B cell (primary cell): ENCODE measurements around the gene TTC21A. TPM values are rescaled to one million over a fixed set of nuclear protein-coding genes. Genes with fewer than 3 reads are reported as not detected.

Experiments used
- ATAC-seq: fragments of 200-7000 bp; cut with Tn5 transposase; one replicate; pipeline ENCODE4 v1.10.0; 2021; ENCODE audit warnings: low read depth, mild to moderate bottlenecking, moderate number of reproducible peaks, moderate library complexity
- CTCF ChIA-PET: fragments of 350-600 bp; sonication (Branson Sonifier 250); formaldehyde crosslinking; loops from one replicate; lab custom pipeline; 2021; ENCODE audit warnings: antibody characterized with exemption, inconsistent platforms; lab: Charles Lee
- POLR2A ChIA-PET: fragments of 350-600 bp; sonication (Branson Sonifier 250); formaldehyde crosslinking; loops from one replicate; lab custom pipeline; 2021; ENCODE audit warnings: antibody characterized with exemption; lab: Charles Lee
- DNase-seq: peaks from one replicate; pipeline ENCODE4 v3.0.0; 2013
- H2AFZ ChIP-seq: 2 replicates; pipeline ENCODE4 v1.6.1; 2012; ENCODE audit warnings: mild to moderate bottlenecking, low read depth, low read length; ENCODE audit not compliant: insufficient read depth, poor library complexity, severe bottlenecking
- H3K27ac ChIP-seq, 2 donors: 1 replicate in 1 of 2; 2 replicates in 1 of 2; pipeline ENCODE4 v1.5.1; 2012 to 2013; ENCODE audit warnings: low read length in 2 of 2, mild to moderate bottlenecking in 2 of 2, moderate library complexity in 1 of 2
- H3K27me3 ChIP-seq, 4 experiments: fragments of 200-600 bp in 1 of 4; sonication (generic) in 1 of 4; replicated peaks in 1 of 4; 1 replicate in 2 of 4; 2 replicates in 2 of 4; pipeline versions ENCODE4 v1.6.1 to v1.7.0; 2013 to 2016; ENCODE audit warnings: low read length in 3 of 4, mild to moderate bottlenecking in 2 of 4, mixed read lengths in 1 of 4, moderate library complexity in 1 of 4; ENCODE audit not compliant: insufficient read depth in 4 of 4, control insufficient read depth in 3 of 4; ENCODE audit errors: control extremely low read depth in 1 of 4
- H3K36me3 ChIP-seq, 2 experiments: replicated peaks in 1 of 2; 1 replicate in 1 of 2; 2 replicates in 1 of 2; pipeline versions ENCODE4 v1.6.1 to v1.7.1; 2013; ENCODE audit warnings: low read length in 1 of 2; ENCODE audit not compliant: insufficient read depth in 2 of 2, control insufficient read depth in 1 of 2; ENCODE audit errors: control extremely low read depth in 1 of 2, extremely low read depth in 1 of 2
- H3K4me1 ChIP-seq, 2 donors: fragments of 200-600 bp in 1 of 2; sonication (generic) in 1 of 2; 1 replicate in 1 of 2; 2 replicates in 1 of 2; pipeline versions ENCODE4 v1.5.1 to v1.6.1; 2013 to 2017; ENCODE audit warnings: low read length in 2 of 2; ENCODE audit not compliant: control insufficient read depth in 2 of 2, insufficient read depth in 2 of 2
- H3K4me2 ChIP-seq: replicated peaks from 2 replicates; pipeline ENCODE3; 2012; ENCODE audit warnings: mild to moderate bottlenecking, low read depth, low read length; ENCODE audit not compliant: poor library complexity, severe bottlenecking
- H3K4me3 ChIP-seq, 5 experiments: fragments of 200-600 bp in 1 of 5; sonication (generic) in 1 of 5; 1 replicate in 3 of 5; 2 replicates in 2 of 5; pipeline versions ENCODE4 v1.5.1 to v1.7.0; 2011 to 2016; ENCODE audit warnings: low read length in 4 of 5, mild to moderate bottlenecking in 4 of 5, low read depth in 2 of 5, control low read depth in 1 of 5, moderate library complexity in 1 of 5; ENCODE audit not compliant: insufficient read depth in 1 of 5; ENCODE audit errors: control extremely low read depth in 1 of 5, extremely low read depth in 1 of 5
- H3K79me2 ChIP-seq: fragments of 200-600 bp; sonication (generic); one replicate; pipeline ENCODE4 v1.6.0; 2016; ENCODE audit warnings: low read length; ENCODE audit not compliant: control insufficient read depth, insufficient read depth
- H3K9ac ChIP-seq: fragments of 200-600 bp; sonication (generic); 2 replicates; pipeline ENCODE4 v1.6.1; 2017; ENCODE audit warnings: mild to moderate bottlenecking, low read length, moderate library complexity
- H3K9me3 ChIP-seq, 3 donors: one replicate each; pipeline versions ENCODE4 v1.6.1 to v1.7.1; 2013; ENCODE audit warnings: low read length in 2 of 3; ENCODE audit not compliant: control insufficient read depth in 2 of 3, insufficient read depth in 1 of 3; ENCODE audit errors: control extremely low read depth in 1 of 3
- H4K20me1 ChIP-seq: 2 replicates; pipeline ENCODE4 v1.6.0; 2012; ENCODE audit warnings: mild to moderate bottlenecking, low read length; ENCODE audit not compliant: insufficient read depth, control insufficient read depth, poor library complexity, severe bottlenecking
- H3K27ac Mint-ChIP-seq: one replicate; pipeline ENCODE4 v1.8.0; 2021; ENCODE audit warnings: mixed read lengths
- H3K27me3 Mint-ChIP-seq: one replicate; pipeline ENCODE4 v1.8.0; 2021; ENCODE audit warnings: mixed read lengths
- H3K4me1 Mint-ChIP-seq: one replicate; pipeline ENCODE4 v1.8.0; 2021; ENCODE audit warnings: mixed read lengths
- H3K4me3 Mint-ChIP-seq: one replicate; pipeline ENCODE4 v1.8.0; 2021; ENCODE audit warnings: mixed read lengths
- H3K9me3 Mint-ChIP-seq: one replicate; pipeline ENCODE4 v1.8.0; 2022; ENCODE audit warnings: mixed read lengths; ENCODE audit not compliant: insufficient read depth
- EZH2 ChIP-seq: IDR thresholded peaks from 2 replicates; pipeline ENCODE4 v1.6.1; 2012; ENCODE audit warnings: borderline replicate concordance, low read depth, mild to moderate bottlenecking, moderate library complexity, low read length; ENCODE audit not compliant: insufficient read depth, poor library complexity, severe bottlenecking
- WGBS: methylation state at CpG from one replicate; pipeline ENCODE4 v1.1.5; 2013; ENCODE audit warnings: missing lambda C conversion rate; ENCODE audit not compliant: insufficient coverage; 5-methylcytosine and 5-hydroxymethylcytosine counted together
- intact Hi-C: fragments of 100-400 bp; cut with micrococcal nuclease; formaldehyde crosslinking; loops from one replicate; pipeline ENCODE4 v1.10.0; 2022
- polyA plus RNA-seq: library from polyadenylated mRNA; depleted of rRNA; stranded (reverse); fragments of >200 nt; gene quantifications from 2 replicates; pipeline ENCODE4 v1.2.3, GENCODE V29; 2012
- total RNA-seq, 2 donors: library from RNA; stranded (reverse); fragments of 120-200 nt in 1 of 2; gene quantifications; 1 replicate in 1 of 2; 2 replicates in 1 of 2; pipeline versions ENCODE4 v1.2.3 to v1.2.4, GENCODE V29; 2013 to 2022
- TF ChIP-seq, protein P1 (sequence below): fragments of 200-600 bp; IDR thresholded peaks from one replicate; pipeline ENCODE4 v1.8.0; 2022; ENCODE audit warnings: antibody characterized with exemption, mild to moderate bottlenecking

TTC21A gene
- total and polyA plus RNA-seq, 2 donors (not counting 1 experiment from before 2014, with no cell fraction given), result 49.2 to 106 TPM

DNA sequence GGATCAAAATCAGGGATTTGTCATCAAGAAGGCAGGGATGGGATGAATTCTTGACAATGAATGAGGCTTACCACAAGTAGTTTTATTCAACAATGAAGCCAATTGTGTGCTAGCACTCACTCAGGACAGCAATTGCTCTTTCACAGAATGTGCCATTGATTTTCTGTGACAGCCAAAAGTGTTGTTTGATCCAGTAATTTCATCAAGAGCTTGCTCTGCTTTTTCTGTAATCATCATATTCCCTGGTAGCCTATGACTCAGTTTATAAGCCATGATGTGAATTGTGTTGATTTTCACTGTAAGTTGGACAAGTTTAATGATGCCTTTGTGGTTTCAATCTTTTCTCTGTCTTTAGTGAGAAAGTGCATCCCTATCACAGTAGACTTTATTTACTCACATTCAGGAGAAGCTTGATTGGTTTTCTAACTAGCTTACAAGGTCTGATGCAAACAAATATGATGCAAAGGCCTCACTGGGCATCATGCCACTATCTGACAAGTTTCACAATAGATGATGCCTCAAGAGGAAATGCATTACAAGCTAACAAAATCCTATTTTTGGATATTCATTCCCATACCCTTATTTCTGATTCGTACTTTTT lies 59.6 kb downstream of the TTC21A start:
- no peaks in the 10 kb centered on the region for H3K36me3 ChIP-seq
- ATAC-seq (no peak), DNase-seq (no peak)
- H3K27me3 Mint-ChIP-seq, result no peaks in the 10 kb centered on the region
- no peak overlapping the region for H3K4me3 ChIP-seq
- H3K4me2 ChIP-seq, result no peak overlapping the region
- H3K9me3 Mint-ChIP-seq, result no peaks in the 10 kb centered on the region
- no peak overlapping the region for H2AFZ ChIP-seq
- H3K4me3 Mint-ChIP-seq, result no peak overlapping the region
- no CpG with 5 or more reads among the region's 1 CpG for WGBS
- no peaks in the 10 kb centered on the region for H3K27me3 ChIP-seq
- H3K4me1 Mint-ChIP-seq, result no peaks in the 10 kb centered on the region
- no peaks in the 10 kb centered on the region for H3K4me1 ChIP-seq
- H3K9ac ChIP-seq, result no peak overlapping the region
- ChIA-PET CTCF (interaction anchor here (0.9 to 4.9 kb wide), 4 partner anchors 11 to 124 kb away, joined by 3 to 12 read pairs (median 6); no protein-coding TSS in a partner anchor), POLR2A (no interaction called here)
- no peak overlapping the region for H3K27ac ChIP-seq
- H3K27ac Mint-ChIP-seq, result no peak overlapping the region
- H3K79me2 ChIP-seq, result no peaks in the 10 kb centered on the region
- H4K20me1 ChIP-seq, result no peaks in the 10 kb centered on the region
- peaks cover 0 to 3% (median 0%) of the 10 kb centered on the region in 3 donors for H3K9me3 ChIP-seq
- no peak for TF ChIP-seq EZH2
- TF ChIP-seq, protein P1, sequence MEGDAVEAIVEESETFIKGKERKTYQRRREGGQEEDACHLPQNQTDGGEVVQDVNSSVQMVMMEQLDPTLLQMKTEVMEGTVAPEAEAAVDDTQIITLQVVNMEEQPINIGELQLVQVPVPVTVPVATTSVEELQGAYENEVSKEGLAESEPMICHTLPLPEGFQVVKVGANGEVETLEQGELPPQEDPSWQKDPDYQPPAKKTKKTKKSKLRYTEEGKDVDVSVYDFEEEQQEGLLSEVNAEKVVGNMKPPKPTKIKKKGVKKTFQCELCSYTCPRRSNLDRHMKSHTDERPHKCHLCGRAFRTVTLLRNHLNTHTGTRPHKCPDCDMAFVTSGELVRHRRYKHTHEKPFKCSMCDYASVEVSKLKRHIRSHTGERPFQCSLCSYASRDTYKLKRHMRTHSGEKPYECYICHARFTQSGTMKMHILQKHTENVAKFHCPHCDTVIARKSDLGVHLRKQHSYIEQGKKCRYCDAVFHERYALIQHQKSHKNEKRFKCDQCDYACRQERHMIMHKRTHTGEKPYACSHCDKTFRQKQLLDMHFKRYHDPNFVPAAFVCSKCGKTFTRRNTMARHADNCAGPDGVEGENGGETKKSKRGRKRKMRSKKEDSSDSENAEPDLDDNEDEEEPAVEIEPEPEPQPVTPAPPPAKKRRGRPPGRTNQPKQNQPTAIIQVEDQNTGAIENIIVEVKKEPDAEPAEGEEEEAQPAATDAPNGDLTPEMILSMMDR, result no peak
- intact Hi-C loops, result loop anchor here (5.0 kb wide), 1 partner anchor 65 kb away; no protein-coding TSS in a partner anchor

DNA sequence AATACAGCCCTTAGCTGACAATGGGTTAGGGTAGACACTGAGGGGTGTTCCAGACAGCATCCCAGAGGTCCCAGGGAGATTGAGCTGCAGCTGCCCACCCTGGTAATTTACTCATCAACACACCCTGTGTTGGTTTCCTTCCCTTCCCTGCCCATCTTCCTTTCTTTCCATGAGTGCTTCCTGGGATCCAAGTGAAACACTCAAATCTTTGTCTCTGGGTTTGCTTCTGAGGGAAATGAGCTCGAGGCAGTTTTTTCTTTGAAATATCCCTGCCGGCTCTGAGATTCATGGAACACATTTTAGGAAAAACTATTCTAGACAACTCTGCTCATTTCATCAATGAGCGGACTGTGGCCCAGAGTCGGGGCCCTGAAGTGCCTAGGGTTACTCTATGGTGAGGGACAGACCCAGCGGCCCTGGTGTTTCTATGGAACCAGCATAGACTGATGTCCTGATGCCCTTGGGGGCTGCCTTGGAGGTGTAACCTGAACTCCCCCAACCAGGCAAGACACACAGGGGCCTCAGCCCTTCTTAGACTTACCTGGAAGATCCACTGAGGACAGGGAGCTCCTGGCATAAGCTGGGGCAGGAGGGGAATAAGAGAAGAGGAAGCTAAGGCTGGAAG lies 60.8 kb downstream of the TTC21A start:
- H3K4me3 Mint-ChIP-seq, result no peak overlapping the region
- Histone ChIP-seq H3K9me3 (peaks cover 0 to under 1% (median 0%) of the 10 kb centered on the region in 3 donors), H3K27ac (no peak overlapping the region), H2AFZ (no peak overlapping the region), H3K9ac (no peak overlapping the region), H4K20me1 (no peaks in the 10 kb centered on the region), H3K27me3 (no peaks in the 10 kb centered on the region), H3K79me2 (no peaks in the 10 kb centered on the region), H3K36me3 (no peaks in the 10 kb centered on the region), H3K4me3 (no peak overlapping the region), H3K4me1 (no peaks in the 10 kb centered on the region), H3K4me2 (no peak overlapping the region)
- H3K4me1 Mint-ChIP-seq, result no peaks in the 10 kb centered on the region
- intact Hi-C loops, result loop anchor here (5.0 kb wide), 1 partner anchor 66 kb away; no protein-coding TSS in a partner anchor
- TF ChIP-seq, protein P1, result no peak
- TF ChIP-seq EZH2, result no peak
- no peak for DNase-seq
- no peaks in the 10 kb centered on the region for H3K27me3 Mint-ChIP-seq
- no peak overlapping the region for H3K27ac Mint-ChIP-seq
- ChIA-PET POLR2A (no interaction called here), CTCF (interaction anchor here (0.7 to 2.4 kb wide), 2 partner anchors 10 to 71 kb away, joined by 3 to 8 read pairs; no protein-coding TSS in a partner anchor)
- no peaks in the 10 kb centered on the region for H3K9me3 Mint-ChIP-seq
- no peak for ATAC-seq
- 100% methylated on average over 2 of the region's 5 CpGs for WGBS
